ENCODE results near the gene TOR1B.

TOR1B gene
- long read RNA-seq, transcript TOR1B-201 (5 exons, 2,769 nt): major isoform, 49 of 94 reads
- long read RNA-seq, partial matches to known transcripts: 13 of 94 reads
- long read RNA-seq, other reads (novel, unspliced or antisense): 29 of 94 reads

- TF ChIP-seq GABPA (IDR thresholded peaks at IDR 0.05; ENCODE audit: low read depth) (peak; percentile 91), REST (IDR thresholded peaks at IDR 0.05; ENCODE audit: insufficient replicate concordance, low read depth) (no peak), POLR2AphosphoS5 (IDR thresholded peaks at IDR 0.05; ENCODE audit: low read depth) (peak; percentile 79), SPI1 (IDR thresholded peaks at IDR 0.05; ENCODE audit: borderline replicate concordance, low read depth) (peak; percentile 81)
- TF ChIP-seq, protein P1, sequence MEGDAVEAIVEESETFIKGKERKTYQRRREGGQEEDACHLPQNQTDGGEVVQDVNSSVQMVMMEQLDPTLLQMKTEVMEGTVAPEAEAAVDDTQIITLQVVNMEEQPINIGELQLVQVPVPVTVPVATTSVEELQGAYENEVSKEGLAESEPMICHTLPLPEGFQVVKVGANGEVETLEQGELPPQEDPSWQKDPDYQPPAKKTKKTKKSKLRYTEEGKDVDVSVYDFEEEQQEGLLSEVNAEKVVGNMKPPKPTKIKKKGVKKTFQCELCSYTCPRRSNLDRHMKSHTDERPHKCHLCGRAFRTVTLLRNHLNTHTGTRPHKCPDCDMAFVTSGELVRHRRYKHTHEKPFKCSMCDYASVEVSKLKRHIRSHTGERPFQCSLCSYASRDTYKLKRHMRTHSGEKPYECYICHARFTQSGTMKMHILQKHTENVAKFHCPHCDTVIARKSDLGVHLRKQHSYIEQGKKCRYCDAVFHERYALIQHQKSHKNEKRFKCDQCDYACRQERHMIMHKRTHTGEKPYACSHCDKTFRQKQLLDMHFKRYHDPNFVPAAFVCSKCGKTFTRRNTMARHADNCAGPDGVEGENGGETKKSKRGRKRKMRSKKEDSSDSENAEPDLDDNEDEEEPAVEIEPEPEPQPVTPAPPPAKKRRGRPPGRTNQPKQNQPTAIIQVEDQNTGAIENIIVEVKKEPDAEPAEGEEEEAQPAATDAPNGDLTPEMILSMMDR (IDR thresholded peaks at IDR 0.05; ENCODE audit: insufficient read depth, low read length): no peak
- peak; percentile 91 to 92 for DNase-seq (ENCODE audit: low read depth in 1 of 2, low spot score in 1 of 2)
- peak within 1 kb of the TSS; percentile 57 for H3K27ac ChIP-seq (replicated peaks)
- H3K27me3 ChIP-seq (ENCODE audit: insufficient read depth, poor library complexity, severe bottlenecking): no peaks in the 10 kb centered on the region
- peak within 1 kb of the TSS; percentile 73 for H3K4me3 ChIP-seq (replicated peaks; ENCODE audit: insufficient read depth, low read length)
Measured at GRCh38 chr9:129802833-129803675, at the start of gene TOR1B. Gene TOR1B (plus strand): TSS chr9:129803184. CDS start chr9:129803213, 29 bp downstream.

GRCh38 chr9:129755151-129755550, 47.8 kb upstream of the TOR1B start:
- H3K4me3 ChIP-seq (replicated peaks; ENCODE audit: insufficient read depth, low read length): no peak overlapping the region
- H3K27me3 ChIP-seq (ENCODE audit: insufficient read depth, poor library complexity, severe bottlenecking): peaks cover 23% of the 10 kb centered on the region
- no peak for DNase-seq (ENCODE audit: low read depth in 1 of 2, low spot score in 1 of 2)
- TF ChIP-seq SPI1 (IDR thresholded peaks at IDR 0.05; ENCODE audit: borderline replicate concordance, low read depth) (no peak), GABPA (IDR thresholded peaks at IDR 0.05; ENCODE audit: low read depth) (no peak), POLR2AphosphoS5 (IDR thresholded peaks at IDR 0.05; ENCODE audit: low read depth) (no peak), REST (IDR thresholded peaks at IDR 0.05; ENCODE audit: insufficient replicate concordance, low read depth) (no peak)
- TF ChIP-seq, protein P1 (IDR thresholded peaks at IDR 0.05; ENCODE audit: insufficient read depth, low read length): no peak
- no peak overlapping the region for H3K27ac ChIP-seq (replicated peaks)

DNA sequence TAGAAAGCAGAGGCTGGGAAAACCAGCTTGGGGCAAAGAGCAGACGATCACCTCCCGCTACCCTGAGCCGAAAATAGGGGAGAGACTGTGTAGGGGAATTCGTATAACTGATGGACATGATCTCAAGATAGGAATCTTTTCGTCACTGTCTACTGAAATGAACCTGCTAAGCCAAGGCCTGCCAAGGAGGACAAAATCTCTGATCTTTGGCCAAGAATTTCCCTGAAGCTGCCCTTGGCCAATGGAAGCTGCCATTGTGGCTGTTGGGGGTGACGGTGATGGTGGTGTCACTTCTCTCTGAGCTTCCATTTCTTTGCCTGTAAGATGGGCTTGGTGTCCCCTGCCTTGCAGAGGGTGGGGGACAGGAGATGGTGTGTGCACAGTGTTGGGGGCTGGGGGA, 46.8 kb upstream of the TOR1B start:
- Histone ChIP-seq H3K4me3 (replicated peaks; ENCODE audit: insufficient read depth, low read length) (no peak overlapping the region), H3K27me3 (ENCODE audit: insufficient read depth, poor library complexity, severe bottlenecking) (peaks cover 23% of the 10 kb centered on the region)

More for the DNA sequence above, 46.8 kb upstream of the TOR1B start:
- DNase-seq (ENCODE audit: low read depth in 1 of 2, low spot score in 1 of 2): no peak
- no peak overlapping the region for H3K27ac ChIP-seq (replicated peaks)
- TF ChIP-seq POLR2AphosphoS5 (IDR thresholded peaks at IDR 0.05; ENCODE audit: low read depth): no peak
- TF ChIP-seq, protein P1 (IDR thresholded peaks at IDR 0.05; ENCODE audit: insufficient read depth, low read length): no peak
- TF ChIP-seq GABPA (IDR thresholded peaks at IDR 0.05; ENCODE audit: low read depth): no peak
- no peak for TF ChIP-seq REST (IDR thresholded peaks at IDR 0.05; ENCODE audit: insufficient replicate concordance, low read depth)
- no peak for TF ChIP-seq SPI1 (IDR thresholded peaks at IDR 0.05; ENCODE audit: borderline replicate concordance, low read depth)

Measured in HL-60 (cell line).